B cell (primary cell): Measurements from ENCODE around the gene TEX35.

Experiments
- CTCF ChIP-seq: fragments of 200-600 bp; IDR thresholded peaks from one replicate; pipeline ENCODE4 v1.8.0; 2022; ENCODE audit warnings: antibody characterized with exemption, mild to moderate bottlenecking
- EZH2 ChIP-seq: IDR thresholded peaks from 2 replicates; pipeline ENCODE4 v1.6.1; 2012; ENCODE audit warnings: borderline replicate concordance, low read depth, mild to moderate bottlenecking, moderate library complexity, low read length; ENCODE audit not compliant: insufficient read depth, poor library complexity, severe bottlenecking

DNA sequence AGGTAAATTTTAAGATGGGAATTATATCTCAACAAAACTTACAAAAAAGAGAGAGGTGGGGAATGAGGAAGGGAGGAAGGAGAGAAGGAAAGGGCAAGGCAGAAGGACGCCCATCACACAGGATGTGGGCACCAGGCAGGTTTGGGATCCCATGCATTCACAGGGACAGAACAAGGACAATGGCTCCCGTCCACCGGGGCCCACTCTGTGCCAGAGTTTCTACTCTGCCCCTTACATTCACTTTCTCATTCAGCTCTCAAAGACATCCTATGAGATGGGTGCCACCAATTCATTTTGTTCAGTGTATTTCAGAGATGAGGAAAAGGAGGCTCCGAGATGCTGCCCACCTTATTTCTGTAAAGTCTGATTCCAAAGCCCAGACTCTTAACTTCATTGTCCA, 23.5 kb upstream of the TEX35 start:
- TF ChIP-seq CTCF: no peak
- TF ChIP-seq EZH2: no peak
